HEK293T (cell line): ENCODE results near the gene CYP19A1.

Source experiments
- BHLHE40 ChIP-seq: fragments of 450-650 bp; IDR thresholded peaks from 2 replicates; pipeline ENCODE4 v1.6.1; 2016; ENCODE audit warnings: mild to moderate bottlenecking, moderate library complexity, borderline replicate concordance
- ELF4 ChIP-seq: fragments of 450-650 bp; IDR thresholded peaks from 2 replicates; pipeline ENCODE4 v1.6.1; 2017; ENCODE audit warnings: antibody characterized with exemption
- FOXA1 ChIP-seq: fragments of 450-650 bp; IDR thresholded peaks from 2 replicates; pipeline ENCODE4 v1.6.1; 2016; ENCODE audit warnings: mild to moderate bottlenecking
- PKNOX1 ChIP-seq: fragments of 450-650 bp; IDR thresholded peaks from 2 replicates; pipeline ENCODE4 v1.6.1; 2016
- SUZ12 ChIP-seq: fragments of 450-650 bp; IDR thresholded peaks from 2 replicates; pipeline ENCODE4 v1.6.1; 2016; ENCODE audit warnings: mild to moderate bottlenecking
- TARDBP ChIP-seq: fragments of 450-650 bp; IDR thresholded peaks from 2 replicates; pipeline ENCODE4 v1.6.1; 2016

DNA sequence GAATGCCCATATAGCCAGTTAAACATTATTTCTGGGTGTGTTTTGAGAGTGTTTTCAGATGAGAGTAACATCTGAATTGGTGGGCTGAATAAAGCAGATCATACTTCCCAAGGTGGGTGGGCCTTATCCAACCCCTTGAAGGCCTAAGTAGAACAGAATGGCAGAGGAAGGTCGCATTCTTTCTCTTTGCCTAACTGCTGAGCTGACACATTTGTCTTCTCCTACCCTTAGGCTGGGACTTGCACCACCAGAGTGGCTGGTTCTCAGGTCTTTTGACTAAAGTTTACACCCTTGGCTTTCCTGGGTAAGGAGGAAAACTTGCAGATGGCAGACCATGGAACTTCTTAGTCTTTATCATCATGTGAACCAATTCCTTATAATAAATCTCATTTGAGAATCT is 157.9 kb downstream of the CYP19A1 start:
- no peak for TF ChIP-seq TARDBP
- no peak for TF ChIP-seq FOXA1
- TF ChIP-seq SUZ12 = no peak
- no peak for TF ChIP-seq ELF4
- TF ChIP-seq BHLHE40 = no peak
- TF ChIP-seq PKNOX1 = no peak
